D721Med (cell line): Measurements from ENCODE around the gene PAFAH1B2.

Source experiments
- DNase-seq: peaks from one replicate; pipeline ENCODE4 v3.0.0; 2011; ENCODE audit warnings: low spot score; ENCODE audit not compliant: insufficient read length
- FAIRE-seq: peaks from 2 replicates; lab custom pipeline; 2011; peaks lifted over from hg19 to GRCh38; lab: Jason Lieb, UNC
- CTCF ChIP-seq: IDR thresholded peaks from 2 replicates; pipeline ENCODE4 v1.5.1; 2012; ENCODE audit warnings: mild to moderate bottlenecking, control low read depth; ENCODE audit not compliant: insufficient read depth; ENCODE audit errors: missing control alignments

PAFAH1B2 gene

DNA sequence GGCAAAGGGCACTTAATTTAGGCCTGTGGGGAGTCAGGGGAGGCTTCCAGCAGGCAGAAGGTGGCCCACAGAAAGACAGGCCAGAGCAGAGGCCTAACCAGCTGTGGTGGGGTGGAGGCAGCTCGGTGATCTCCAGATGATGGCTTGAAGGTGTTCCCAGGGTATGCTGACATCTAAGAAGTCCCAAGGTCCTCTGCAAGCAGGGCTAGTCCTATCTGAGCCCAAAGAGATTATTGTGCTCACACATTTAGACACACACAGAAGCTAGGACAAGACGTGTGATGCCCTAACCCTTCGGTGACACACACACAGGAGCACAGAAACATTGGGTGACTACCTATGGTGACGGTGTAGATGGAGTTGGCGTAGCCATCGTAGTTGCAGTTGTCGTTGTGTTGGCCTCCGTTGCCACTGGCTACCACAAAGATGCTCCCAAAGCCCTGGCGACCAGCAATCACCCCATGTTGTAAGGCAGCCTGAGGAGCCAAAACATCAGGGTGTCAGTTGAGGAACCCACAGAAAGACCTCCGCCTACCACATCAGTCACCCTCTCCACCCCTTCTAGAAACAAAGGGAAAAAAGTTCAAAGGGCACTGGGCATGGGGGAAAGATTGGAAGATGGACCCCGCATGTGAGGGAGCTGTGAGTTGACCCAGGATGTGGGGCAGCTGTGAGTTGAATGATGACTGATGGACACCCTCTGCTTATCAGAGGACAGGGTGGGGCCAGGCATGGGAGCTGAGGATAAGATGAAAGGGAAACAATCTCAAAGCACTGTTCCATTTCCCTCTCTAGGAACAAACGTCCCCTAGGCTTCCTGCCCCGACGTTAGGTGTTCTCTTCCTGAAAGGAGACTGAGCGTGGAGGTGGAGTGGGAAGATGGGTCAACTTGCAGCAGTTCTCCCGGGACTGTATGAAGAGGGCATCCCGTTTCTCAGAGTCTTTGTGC lies 79.9 kb downstream of the PAFAH1B2 start:
- no peak for FAIRE-seq
- no peak for TF ChIP-seq CTCF
- no peak for DNase-seq

- TF ChIP-seq CTCF, result no peak
- DNase-seq, result no peak
- no peak for FAIRE-seq
Measured at GRCh38 chr11:117225553-117226170, 81.6 kb downstream of the PAFAH1B2 start.
